HG03442 (cell line): ENCODE data around the gene NOX4.

Source experiments
- ATAC-seq: cut with Tn5 transposase; IDR thresholded peaks from one replicate; pipeline ENCODE4 v1.9.1; 2021; ENCODE audit warnings: mild to moderate bottlenecking, moderate library complexity; ENCODE audit not compliant: unreplicated experiment

NOX4 gene

DNA sequence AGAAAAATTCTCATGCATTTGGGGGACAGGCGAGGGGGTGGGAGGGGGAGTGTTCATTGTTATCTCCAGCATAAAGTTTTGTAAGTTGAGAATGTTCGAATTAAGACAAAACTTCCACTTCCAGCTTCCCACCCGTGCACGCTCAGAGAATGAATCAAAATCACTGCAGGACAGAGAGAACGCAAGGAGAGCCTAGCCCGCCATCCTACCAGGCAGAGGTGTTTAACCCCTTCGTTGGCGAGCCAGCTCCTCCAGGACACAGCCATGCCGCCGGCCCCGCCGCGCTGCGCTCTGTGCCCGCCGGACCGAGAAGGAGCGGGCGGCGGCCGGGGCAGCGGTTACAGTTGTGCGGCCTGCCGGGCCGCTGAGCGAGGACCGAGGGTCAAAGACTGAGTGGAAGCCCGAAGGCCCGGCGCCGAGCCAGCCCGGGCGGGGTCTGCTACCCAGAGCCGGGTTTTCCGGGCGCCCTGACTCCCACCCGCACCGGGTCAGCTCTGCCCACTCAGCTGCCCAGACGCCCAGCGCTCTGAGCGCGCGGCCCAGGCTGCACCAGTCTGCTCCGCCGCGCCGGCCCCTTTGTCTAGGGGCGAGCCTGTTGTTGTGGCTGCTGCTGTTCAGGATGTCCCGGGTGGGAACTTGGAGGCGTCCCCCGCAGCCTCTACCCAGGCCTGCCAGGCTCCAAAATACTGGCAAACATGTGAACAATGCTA is at the start of gene NOX4:
Gene NOX4, minus strand, starts transcription at position 395 of the 710 bp plus-strand sequence. Its CDS starts 129 bp downstream, at position 266.
- no peak for ATAC-seq

DNA sequence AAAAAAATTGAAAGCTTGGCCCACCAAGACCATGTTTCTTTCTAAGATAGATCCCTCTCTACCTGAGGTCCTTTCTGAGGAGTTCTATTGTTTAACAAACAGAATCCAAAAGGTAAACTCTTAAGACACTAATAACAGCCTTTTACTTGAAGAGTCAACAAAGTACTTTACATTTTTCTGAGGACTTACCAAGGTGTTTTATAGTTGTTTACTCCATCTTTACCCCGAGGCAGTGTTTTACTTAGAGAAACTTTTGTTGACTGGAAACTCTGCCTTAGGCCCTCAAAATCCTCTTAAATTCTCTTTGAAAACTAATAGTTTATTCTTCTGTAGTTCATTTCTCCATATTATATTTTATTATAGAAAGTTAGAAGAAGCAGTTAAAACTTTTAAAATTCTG is 49.7 kb upstream of the NOX4 start:
- no peak for ATAC-seq

DNA sequence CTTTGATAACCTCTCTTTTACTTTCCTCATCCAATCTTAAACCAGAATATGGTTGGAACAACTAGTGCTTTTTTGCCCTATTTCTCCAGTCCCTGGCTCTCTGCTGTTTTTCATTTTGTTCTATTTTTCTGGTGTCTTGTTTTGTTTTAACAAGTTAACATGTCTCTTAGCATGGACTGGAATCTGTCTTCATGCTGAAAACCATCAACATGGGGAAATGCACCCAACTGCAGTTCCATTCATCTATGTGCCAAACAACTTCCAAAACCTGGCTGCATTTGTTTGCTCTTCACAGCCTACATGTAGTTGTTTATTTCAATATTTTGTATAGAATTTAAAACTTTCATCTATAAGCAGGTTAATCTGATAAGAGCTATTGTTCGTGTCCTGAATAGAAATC is 46.8 kb upstream of the NOX4 start:
- no peak for ATAC-seq

DNA sequence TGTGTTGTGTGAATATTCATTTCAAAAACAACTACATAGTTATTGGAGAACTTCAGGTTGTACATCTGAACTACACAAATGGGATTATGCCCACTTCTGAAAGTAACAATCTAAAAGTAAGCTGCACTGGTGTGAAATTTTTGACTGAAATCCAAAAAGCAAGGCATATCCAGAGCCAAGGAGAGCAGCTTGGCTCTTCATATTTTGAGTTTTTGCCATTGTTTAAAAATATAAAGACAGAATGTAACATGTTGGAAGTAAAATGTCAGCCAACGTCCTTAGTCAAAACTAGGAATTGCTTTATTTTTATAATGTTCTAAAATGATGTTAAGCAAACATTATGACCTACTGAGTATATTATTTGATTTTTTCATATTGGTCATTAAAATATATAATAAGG is 45.8 kb upstream of the NOX4 start:
- ATAC-seq = no peak

DNA sequence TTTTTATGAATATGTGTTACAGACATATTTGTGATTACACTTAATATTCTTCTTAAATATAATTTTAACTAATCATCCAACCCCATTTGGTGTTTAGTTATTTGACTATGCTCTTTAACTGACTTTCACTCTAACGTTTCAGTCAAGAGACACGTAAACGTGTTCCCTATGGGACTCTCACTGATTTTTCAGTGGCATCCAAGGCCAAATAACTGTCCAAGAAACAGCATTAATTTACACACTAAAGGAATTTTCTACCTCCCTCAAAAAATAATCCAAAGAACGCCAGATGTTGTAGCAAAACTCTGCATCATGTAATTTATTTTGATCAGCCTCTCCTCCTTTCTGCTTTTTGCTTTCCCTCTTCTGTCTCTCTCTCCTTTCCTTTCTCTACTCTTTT is 44.0 kb upstream of the NOX4 start:
- no peak for ATAC-seq

DNA sequence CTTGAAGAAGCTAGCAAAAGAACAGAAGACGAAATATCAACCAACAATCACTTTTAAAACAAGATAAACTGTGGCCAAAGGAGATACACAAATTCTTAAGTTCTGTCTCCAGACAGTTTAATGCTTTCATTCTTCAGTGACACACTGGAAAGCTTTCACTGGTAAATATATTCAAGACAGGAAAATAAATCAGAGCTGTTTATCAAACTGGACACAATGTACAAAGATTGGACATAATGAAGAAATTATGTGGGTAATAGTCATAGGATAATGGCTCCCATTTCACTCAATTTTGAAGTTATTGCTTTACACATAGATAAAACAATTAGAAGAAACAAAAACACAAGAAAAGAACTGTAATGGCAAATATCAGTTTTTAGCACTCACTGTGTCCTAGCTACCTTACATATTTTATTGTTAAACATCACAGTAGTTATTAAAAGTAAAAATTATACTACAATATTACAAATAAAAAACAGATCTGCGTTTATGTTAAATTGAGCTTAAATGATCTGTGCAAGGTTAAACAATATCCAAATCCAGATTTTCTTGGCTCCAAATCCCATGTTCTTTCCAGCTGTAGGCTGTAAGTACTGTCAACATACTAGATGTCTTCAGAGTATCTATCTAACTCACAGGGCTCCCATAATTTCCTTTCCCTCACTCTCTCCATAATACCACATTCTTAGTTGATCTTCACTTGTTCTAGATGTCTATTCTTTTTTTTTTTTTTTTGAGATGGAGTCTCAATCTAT is 38.6 kb upstream of the NOX4 start:
- ATAC-seq = no peak

DNA sequence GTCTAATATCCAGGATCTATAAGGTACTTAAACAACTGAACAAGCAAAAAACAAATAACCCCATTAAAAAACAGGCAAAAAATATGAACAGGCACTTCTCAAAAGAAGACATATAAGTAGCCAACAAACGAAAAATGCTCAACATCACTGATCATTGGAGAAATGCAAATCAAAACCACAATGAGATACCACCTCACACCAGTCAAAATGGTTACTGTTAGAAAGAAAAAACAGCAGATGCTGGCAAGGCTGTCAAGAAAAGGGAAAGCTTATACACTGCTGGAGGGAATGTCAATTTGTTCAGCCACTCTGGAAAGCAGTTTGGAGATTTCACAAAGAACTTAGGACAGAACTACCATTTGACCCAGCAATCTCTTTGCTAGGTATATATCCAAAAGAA is 30.6 kb upstream of the NOX4 start:
- no peak for ATAC-seq

DNA sequence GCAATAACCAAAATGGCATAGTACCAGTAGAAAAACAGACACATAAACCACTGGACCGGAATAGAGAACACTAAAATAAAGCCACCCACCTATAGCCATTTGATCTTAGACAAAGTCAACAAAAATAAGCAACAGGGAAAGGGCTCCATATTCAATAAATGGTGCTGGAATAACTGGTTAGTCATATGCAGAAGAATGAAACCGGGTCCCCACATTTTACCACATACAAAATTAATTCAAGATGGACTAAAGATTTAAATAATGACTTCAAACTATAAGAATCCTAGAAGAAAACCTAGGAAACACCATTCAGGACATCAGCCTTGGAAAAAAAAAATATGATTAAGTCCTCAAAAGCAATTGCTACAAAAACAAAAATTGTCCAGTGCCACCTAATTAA is 30.1 kb upstream of the NOX4 start:
- no peak for ATAC-seq

DNA sequence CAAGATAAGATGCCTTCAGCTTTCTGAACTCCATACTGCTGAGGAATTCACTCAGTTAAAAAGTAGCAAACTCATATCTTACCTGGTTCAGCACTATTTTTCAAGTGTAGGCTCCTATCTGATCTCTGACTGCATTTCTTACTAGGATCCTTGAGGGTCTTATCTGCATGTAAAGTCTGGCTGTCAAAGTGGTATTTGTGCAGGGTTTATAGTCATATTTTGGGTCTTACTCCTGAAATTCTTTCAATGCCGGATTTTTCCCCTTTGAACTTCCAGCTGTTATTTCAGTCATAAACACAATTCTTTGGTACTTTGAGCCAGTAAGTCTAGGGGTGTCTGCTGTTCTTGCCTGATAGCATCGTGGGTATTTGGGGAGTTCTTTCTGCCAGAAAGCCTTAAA is 25.3 kb upstream of the NOX4 start:
- no peak for ATAC-seq

DNA sequence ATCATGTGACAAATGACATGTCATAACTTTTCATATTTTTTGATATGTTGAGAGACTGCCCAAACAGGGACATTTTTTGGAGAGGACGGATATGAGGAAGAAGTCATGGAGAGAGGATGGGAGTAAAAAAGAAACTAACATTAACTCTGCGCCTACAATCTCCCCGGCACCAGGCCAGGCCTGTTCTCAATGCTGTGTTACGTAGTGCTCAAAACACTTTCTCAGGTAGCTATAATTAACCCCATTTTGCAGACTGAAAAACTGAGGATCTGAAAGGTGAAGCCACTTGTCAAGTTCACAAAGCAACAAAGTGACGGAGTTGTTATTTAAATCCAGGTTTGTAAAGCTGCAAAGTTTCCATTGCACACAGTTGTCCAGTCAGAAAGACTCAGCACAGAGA is 17.4 kb upstream of the NOX4 start:
- no peak for ATAC-seq

DNA sequence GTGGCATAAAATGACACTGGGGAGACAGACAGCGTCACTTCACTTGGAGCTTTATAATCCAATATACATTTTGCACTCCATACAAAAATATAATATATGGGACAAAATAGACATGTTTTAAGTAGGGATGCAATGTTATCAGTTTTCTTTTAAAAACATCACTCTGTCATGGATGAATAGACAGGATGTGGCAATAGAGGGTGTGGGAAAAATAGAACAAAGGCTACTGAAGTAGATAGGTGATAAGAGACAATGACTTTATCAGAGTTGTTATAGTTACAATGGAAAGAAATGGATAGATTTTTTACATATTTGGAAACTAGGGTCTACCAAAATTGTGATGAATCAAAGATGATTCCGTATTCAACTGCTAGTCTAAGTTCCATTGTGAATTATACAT is 13.1 kb upstream of the NOX4 start:
- no peak for ATAC-seq

DNA sequence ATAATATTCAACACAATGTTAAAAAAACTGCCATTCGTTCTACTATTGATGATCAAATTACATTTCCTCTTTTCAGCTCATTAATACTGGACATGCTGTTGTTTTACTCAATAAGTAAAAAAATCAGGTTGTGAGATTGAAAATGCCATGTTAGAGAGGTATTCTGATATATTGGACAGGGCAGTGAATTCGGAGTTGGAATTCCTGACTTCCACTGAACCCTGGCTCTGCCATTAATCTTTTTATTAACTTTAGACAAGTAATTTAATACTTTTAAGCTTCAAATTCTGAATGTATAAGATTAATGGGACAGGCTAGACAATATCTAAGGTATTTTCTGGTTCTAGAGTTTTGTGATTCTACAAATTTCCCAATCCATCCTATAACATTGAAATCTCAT is 12.2 kb upstream of the NOX4 start:
- no peak for ATAC-seq

DNA sequence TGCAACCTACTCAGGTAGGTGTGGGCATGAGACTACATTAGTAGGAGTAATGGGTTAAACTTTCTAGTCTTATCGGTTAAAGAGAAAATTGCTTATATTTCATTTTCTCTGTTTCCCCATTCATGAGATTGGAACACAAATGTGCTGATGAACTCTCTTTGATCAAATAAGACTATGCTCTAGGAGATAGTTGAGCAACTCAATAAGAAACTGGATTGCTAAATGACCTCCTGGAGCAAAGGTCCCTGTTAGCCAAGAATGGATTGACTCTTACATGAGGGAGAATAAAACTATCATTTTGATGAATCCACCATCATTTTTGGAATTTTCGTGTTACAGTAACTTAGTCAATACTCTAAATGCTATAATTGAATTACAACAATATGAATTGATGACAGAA is 11.1 kb upstream of the NOX4 start:
- ATAC-seq = no peak

DNA sequence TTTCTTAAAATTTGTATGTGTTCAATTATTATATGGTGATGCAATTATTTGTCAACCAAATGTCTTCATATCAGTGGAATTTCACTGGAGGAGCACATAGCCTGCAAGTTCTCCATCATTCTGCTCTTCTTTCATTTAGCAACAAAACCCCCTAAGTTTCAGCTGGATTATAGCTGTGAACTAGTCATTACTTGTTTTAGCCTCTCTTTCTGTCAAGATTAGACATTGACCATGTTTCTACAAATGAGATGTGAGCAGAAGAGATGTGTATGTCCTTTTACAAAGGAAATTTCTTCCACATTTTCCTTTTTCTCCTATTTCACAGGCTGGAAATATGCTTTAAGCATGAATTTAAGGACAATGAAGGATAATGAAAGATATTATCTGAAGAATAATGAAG is 9.2 kb upstream of the NOX4 start:
- ATAC-seq = no peak

DNA sequence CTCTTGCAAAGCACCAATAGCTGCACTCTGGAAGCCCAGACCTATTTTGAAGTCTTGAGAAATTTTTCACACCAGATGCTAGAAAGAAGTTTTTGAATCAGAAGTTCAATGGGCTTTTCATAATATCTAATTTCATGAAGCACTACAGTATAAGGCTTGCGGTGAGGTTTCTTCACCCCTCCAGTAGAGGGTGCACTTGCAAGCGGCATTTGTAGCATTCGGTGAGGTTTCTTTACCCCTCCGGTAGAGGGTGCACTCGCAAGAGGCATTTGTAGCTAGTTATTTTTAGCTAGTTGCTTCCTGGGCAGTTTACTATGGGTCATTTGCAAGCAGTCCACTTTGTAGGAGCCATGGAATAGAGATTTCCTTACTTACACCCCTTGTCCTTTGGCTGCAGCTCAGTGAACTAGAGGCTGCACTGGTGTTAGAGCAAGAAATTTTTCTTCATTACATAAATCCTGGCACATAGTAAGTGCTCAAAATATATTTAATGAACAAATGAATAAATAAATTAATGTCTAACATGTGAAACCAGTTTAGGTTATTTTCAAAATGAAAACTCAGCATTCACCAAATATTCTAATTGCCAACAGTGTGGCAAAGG is 7.8 kb upstream of the NOX4 start:
- ATAC-seq = no peak

DNA sequence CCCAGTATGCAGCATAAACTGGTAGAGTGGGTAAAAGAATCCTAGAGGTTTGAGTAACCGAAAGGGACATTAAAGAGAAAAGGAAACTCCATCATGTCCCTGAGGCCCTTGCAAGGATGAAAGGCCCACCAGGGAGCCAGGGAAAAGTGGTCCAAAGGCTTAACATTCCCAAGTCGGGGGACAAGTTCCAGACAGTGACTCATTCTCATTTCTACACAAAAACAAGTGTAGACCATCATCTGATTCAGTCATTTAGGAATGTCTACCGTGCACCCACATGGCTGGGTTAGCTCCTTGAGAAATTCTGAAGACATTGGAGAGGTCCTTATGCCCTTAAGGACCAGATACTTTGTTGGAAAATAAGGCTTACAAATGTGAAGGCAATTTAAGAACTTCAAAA is 4.8 kb upstream of the NOX4 start:
- no peak for ATAC-seq

DNA sequence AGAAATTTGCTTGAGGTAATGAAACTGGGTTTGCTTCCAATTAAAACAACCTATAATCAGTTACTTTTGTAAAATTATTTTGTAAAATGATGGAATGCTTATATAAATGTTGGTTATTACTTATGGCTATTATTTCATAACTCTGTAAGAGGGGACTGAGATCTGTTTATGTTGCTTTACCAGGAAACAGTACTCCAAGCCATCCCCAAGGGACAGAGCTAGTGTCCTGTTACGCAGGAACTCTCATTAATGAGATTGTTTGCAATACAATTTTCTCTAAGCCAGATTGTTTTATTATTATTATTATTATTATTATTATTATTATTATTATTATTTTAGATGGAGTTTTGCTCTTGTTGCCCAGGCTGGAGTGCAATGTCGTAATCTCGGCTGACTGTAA is 2.3 kb upstream of the NOX4 start:
- ATAC-seq = no peak

DNA sequence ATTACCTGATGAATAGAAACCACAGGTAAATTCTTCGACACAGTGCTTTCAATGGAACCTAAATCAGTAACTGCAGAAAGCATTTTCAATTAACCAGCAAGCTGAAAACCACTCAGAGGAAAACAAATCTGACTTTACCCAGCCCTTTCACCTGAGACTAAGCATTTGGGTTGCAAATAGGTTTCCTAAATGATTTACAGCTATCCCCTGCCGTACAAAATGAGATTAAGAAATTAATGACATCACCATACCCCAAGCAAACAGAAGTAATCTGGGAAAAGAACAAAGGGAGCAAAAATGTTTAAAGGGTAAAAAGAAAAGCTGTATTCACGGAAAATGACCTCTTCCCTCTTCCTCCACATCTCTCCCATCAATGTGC is 584 bp downstream of the NOX4 start:
- no peak for ATAC-seq

DNA sequence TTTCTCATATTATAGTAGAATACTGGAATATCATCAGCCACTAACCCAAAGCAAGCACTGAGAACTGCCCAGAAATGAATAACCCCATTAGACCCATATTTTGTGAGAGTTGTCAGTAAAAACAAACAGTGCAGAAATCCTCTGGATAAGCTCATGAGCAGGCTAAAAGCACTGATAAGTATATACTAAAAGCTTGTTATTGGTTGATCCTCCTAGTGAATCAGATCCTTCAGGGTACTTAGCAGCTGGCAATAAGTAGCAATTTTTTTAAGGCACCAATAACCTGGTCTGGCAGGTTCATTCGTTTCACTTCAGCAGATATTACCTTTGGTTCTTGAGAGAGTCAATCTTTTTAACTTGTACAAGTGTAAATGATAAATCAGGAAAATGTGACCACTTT is 1.2 kb downstream of the NOX4 start:
- no peak for ATAC-seq

DNA sequence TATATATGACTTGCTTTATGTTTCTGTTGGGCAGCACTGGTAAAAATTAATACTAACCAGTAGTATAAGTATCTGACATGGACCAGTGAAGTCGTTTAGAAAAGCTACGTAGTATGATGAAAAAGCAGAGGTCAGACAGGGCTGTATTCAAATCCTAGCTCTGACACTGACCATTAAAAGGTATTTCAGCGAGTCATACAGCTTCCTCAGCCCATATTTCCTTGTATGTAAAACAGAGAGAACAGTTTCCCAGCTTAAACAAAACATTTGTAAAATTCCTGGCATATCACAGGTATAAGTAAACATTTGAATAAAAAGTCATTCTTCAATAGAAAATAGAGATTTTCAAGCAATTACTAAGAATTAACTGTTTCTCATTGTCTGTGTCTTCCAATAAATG is 4.2 kb downstream of the NOX4 start:
- no peak for ATAC-seq

DNA sequence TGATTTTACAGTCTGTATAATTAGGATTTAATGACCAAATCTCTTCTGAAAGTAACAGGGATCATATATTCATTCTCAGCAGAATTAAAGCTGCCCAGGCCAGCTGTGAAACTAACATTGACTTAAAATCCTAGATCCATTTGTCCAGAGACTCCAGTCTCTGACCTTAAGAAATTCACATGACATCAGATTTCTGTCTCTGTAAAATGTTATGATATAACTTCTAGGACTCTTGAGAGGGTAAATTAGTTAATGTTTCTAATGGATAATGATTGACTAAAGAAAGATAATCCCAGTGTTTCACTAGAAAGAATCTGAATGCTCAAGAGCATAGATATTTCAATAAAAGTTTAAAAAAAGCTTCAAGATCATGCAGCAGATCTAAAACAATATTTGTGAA is 6.3 kb downstream of the NOX4 start:
- ATAC-seq = no peak

DNA sequence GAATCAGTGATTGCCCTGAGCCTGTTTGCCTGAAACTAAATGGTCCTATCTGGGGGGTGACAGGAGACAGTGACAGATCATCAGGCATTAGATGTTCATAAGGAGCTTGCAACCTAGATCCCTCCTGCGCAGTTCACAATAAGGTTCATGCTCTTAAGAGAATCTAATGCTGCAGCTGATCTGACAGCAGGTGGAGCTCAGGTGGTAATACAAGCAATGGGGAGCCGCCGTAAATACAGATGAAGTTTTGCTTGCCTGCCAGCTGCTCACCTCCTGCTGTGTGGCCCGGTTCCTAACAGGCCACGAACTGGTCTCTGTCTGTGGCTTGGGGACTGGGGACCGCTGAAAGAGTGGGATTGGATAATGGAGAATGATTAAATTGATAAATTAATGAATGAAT is 14.0 kb downstream of the NOX4 start:
- ATAC-seq = no peak
